ENCODE measurements around the gene SLC46A2. TPM values are rescaled to one million over a fixed set of nuclear protein-coding genes. Genes with fewer than 3 reads are reported as not detected.

The SLC46A2 gene
- total RNA-seq, 1 donor from 2014 or later: not detected

DNA sequence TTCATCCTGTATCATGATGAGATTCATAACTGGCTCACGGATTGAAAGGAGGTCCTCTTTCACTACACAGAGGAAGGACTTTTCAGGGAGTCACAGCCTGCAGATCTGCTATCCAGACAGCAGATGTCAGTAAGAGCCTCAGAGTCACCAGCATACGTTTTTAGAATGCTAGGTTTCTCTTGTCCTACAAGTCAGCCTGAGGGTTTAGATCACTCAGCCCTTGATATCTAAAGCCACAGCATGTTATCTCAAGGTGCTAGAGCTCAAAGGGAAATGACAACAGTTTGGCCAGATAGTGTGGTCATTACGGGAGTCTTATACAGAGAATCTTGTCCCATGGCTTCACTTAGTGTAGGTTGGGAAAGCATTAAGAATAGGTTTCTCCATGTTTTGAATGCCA lies 30.9 kb upstream of the SLC46A2 start:
- DNase-seq (ENCODE audit: extremely low spot score in 2 of 2): no peak
- TF ChIP-seq, protein P1, sequence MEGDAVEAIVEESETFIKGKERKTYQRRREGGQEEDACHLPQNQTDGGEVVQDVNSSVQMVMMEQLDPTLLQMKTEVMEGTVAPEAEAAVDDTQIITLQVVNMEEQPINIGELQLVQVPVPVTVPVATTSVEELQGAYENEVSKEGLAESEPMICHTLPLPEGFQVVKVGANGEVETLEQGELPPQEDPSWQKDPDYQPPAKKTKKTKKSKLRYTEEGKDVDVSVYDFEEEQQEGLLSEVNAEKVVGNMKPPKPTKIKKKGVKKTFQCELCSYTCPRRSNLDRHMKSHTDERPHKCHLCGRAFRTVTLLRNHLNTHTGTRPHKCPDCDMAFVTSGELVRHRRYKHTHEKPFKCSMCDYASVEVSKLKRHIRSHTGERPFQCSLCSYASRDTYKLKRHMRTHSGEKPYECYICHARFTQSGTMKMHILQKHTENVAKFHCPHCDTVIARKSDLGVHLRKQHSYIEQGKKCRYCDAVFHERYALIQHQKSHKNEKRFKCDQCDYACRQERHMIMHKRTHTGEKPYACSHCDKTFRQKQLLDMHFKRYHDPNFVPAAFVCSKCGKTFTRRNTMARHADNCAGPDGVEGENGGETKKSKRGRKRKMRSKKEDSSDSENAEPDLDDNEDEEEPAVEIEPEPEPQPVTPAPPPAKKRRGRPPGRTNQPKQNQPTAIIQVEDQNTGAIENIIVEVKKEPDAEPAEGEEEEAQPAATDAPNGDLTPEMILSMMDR (IDR thresholded peaks at IDR 0.05): no peak
- TF ChIP-seq POLR2A (IDR thresholded peaks at IDR 0.05): no peak
- TF ChIP-seq POLR2AphosphoS5 (IDR thresholded peaks at IDR 0.05; ENCODE audit: insufficient read depth in 1 of 2, low read depth in 1 of 2): no peak
- Histone ChIP-seq H3K4me3 (no peak overlapping the region), H3K27ac (no peak overlapping the region), H3K36me3 (no peaks in the 10 kb centered on the region), H3K9me3 (no peaks in the 10 kb centered on the region), H3K27me3 (no peaks in the 10 kb centered on the region), H3K4me1 (no peaks in the 10 kb centered on the region)
- intact Hi-C loops (cut with DNase I): no loop called here

DNA sequence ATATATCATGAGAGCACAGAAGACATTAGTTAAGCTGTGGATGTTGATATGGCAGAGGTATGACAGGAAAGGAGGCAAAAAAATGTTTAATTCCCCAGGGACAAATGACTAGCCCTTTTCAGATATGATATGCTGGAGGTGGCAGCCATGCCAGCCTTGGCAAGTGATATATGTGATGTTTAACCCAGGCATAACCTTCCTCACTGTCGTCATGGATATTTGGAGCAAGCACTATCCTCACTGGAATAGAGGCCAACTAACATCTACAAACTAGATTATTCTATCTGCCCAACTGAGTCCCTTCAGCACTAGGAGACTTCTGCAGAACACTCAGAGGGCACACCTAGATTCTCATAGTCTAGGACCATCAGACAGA lies 27.3 kb upstream of the SLC46A2 start:
- TF ChIP-seq, protein P1 (IDR thresholded peaks at IDR 0.05): no peak
- TF ChIP-seq POLR2A (IDR thresholded peaks at IDR 0.05) (no peak), POLR2AphosphoS5 (IDR thresholded peaks at IDR 0.05; ENCODE audit: insufficient read depth in 1 of 2, low read depth in 1 of 2) (no peak)
- Histone ChIP-seq H3K4me1 (no peaks in the 10 kb centered on the region), H3K27ac (no peak overlapping the region), H3K36me3 (no peaks in the 10 kb centered on the region), H3K4me3 (no peak overlapping the region), H3K9me3 (no peaks in the 10 kb centered on the region), H3K27me3 (no peaks in the 10 kb centered on the region)
- DNase-seq (ENCODE audit: extremely low spot score in 2 of 2): no peak
- intact Hi-C loops (cut with DNase I): no loop called here

DNA sequence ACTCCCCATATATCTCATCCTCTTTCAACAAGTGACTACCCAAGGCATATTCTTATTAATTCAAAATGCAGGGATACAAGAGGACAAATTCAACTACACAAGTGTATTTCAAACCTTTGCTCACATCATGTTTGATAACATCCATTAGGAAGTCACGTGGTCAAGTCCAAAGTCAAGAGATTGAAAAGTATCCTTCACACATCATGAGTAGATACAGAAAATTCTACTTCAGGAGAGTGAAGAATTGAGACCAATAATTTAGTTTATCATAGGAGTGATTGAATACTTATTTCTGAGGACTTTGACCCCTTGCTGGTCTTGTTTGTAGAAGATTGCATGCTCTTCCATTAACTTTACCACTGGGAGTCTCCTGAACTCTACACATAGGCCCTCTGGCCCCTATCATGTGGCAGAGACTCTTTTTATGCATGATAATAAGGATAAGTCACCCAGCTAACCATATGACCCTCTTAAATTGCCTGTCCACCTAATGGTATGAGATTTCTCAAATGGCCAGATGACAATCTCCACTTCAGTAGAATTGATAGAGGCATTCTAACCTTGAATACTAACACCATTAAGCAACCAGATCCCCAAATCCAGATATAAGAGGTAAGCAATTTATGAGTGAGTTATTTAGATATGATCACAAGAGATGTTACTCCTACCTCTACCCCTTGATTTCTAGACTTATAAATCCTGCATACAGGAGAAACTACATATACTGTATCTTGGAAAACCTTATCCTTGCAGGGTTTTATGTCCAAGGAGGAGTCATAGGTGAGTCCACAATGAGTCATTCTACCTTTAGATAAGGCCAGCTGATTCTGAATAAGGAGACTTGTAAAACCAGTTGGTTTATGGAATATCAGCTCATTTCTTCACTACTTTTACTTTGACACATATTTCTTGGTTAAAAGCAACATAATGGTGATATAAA lies 26.6 kb upstream of the SLC46A2 start:
- DNase-seq (ENCODE audit: extremely low spot score in 2 of 2): no peak
- Histone ChIP-seq H3K4me3 (no peak overlapping the region), H3K27ac (no peak overlapping the region), H3K27me3 (no peaks in the 10 kb centered on the region), H3K4me1 (no peaks in the 10 kb centered on the region), H3K9me3 (no peaks in the 10 kb centered on the region), H3K36me3 (no peaks in the 10 kb centered on the region)
- intact Hi-C loops (cut with DNase I): no loop called here
- TF ChIP-seq, protein P1 (IDR thresholded peaks at IDR 0.05): no peak
- TF ChIP-seq POLR2A (IDR thresholded peaks at IDR 0.05): no peak
- TF ChIP-seq POLR2AphosphoS5 (IDR thresholded peaks at IDR 0.05; ENCODE audit: insufficient read depth in 1 of 2, low read depth in 1 of 2): no peak

- H3K9me3 ChIP-seq: no peaks in the 10 kb centered on the region
- H3K27ac ChIP-seq: no peak overlapping the region
- intact Hi-C loops (cut with DNase I): no loop called here
- no peaks in the 10 kb centered on the region for H3K27me3 ChIP-seq
- TF ChIP-seq, protein P1 (IDR thresholded peaks at IDR 0.05): no peak
- TF ChIP-seq POLR2A (IDR thresholded peaks at IDR 0.05) (no peak), POLR2AphosphoS5 (IDR thresholded peaks at IDR 0.05; ENCODE audit: insufficient read depth in 1 of 2, low read depth in 1 of 2) (no peak)
- H3K36me3 ChIP-seq: no peaks in the 10 kb centered on the region
- no peaks in the 10 kb centered on the region for H3K4me1 ChIP-seq
- no peak for DNase-seq (ENCODE audit: extremely low spot score in 2 of 2)
- H3K4me3 ChIP-seq: no peak overlapping the region
Observed at GRCh38 chr9:112914524-112914923, 23.8 kb upstream of the SLC46A2 start.

DNA sequence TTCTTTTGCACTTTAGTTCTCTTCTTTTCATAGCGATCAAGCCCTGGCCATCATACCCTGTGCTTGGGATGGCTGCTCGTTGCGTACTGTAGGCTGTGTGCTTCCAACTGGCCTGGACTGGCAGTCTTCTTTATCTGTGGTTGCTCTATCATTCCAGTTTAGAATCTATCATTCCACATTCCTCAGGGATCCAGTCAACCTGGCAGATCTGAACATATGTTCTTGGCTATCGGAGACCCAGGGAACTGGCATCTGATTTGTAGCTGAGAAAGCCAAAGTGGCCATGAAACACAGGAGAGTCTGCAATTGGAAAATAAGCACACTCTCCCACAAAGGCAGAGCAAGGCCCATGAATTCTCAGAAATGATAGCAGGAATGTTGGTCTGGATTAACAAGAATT lies 22.6 kb upstream of the SLC46A2 start:
- Histone ChIP-seq H3K4me3 (no peak overlapping the region), H3K36me3 (no peaks in the 10 kb centered on the region), H3K27me3 (no peaks in the 10 kb centered on the region), H3K27ac (no peak overlapping the region), H3K4me1 (no peaks in the 10 kb centered on the region), H3K9me3 (no peaks in the 10 kb centered on the region)
- intact Hi-C loops (cut with DNase I): no loop called here
- no peak for TF ChIP-seq POLR2A (IDR thresholded peaks at IDR 0.05)
- no peak for DNase-seq (ENCODE audit: extremely low spot score in 2 of 2)
